HL-60/S4 treated with retinoic acid at 250 ng/mL for 4 days and 3 days (cell line): Measurements from ENCODE around the gene RPL6.

Experiments used
- in situ Hi-C: fragments of 300-500 bp; cut with MboI; formaldehyde crosslinking; loops from 2 replicates; pipeline ENCODE4 v1.7.0; 2022; ENCODE audit warnings: low sequenced_read_pairs

RPL6 gene

GRCh38 chr12:112381406-112381882 lies 28.0 kb downstream of the RPL6 start:
- in situ Hi-C loops: loop anchor here (10.0 kb wide), 2 partner anchors 427 to 557 kb away; no protein-coding TSS in a partner anchor

GRCh38 chr12:112380663-112381405 lies 28.6 kb downstream of the RPL6 start:
- in situ Hi-C loops: loop anchor here (10.0 kb wide), 2 partner anchors 426 to 556 kb away; no protein-coding TSS in a partner anchor

GRCh38 chr12:112375105-112375504 lies 34.3 kb downstream of the RPL6 start:
- in situ Hi-C loops: no loop called here

DNA sequence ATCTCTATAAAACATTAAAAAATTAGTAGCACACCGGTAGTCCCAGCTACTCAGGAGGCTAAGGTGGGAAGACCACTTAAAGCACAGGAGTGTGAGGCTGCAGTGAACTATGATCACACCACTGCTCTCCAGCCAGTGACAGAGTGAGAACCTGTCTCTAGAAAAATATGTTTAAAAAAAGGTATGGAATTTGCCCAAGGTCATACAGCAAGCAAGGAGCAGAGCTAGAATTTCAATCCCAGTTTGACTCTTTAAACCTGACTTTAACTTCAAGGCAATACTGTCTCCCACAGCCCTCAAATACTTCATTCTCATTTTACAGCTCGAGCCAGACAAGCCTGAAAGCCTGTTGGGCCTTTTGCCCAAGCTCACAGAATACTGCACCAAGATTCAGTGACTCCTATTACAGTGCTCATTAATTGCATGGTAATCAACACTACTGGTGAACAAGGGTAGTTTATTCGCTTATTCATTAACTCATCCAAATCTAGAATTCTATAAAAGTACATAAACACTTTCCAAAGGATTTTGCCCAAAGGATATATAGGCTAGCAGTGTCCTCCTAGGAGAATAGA lies 35.2 kb downstream of the RPL6 start:
- in situ Hi-C loops: no loop called here

- in situ Hi-C loops: no loop called here
Measured at GRCh38 chr12:112370868-112371510, 38.4 kb downstream of the RPL6 start.

DNA sequence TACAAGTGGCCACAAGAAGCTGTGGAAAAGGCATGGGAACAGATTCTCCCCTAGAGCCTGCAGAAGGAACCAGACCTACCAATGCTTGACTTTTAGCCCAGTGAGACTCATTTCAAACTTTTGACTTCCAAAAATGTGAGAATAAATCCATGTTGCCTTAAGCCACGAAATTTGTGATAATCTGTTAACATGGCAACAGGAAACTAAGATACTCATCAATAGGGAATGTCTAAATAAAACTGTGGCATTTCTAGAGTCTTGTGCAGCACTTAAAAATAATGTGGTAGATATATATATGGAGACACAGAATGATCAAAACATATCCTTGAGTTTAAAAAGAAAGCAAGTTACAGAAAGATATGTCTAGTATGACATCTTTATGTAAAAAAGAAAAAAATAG lies 39.2 kb downstream of the RPL6 start:
- in situ Hi-C loops: no loop called here

DNA sequence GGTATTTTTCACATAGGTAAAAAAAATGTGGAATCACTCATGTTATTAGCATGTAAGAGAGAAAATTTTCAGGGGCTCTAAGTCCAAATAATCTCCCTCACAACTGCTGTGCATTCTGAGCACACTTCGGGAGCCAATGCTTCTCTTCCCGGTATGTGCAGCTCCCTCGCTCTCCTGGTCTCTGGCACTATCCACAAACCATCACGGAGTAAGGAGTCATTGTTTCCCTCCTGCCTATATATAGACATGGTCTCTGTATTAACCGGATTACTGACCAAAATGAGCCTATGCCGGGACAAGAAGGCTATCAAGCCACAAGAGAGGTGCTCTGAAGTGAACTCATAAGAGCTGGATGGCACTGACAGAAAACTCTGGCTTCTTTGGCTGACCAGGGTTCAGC lies 40.5 kb downstream of the RPL6 start:
- in situ Hi-C loops: no loop called here

DNA sequence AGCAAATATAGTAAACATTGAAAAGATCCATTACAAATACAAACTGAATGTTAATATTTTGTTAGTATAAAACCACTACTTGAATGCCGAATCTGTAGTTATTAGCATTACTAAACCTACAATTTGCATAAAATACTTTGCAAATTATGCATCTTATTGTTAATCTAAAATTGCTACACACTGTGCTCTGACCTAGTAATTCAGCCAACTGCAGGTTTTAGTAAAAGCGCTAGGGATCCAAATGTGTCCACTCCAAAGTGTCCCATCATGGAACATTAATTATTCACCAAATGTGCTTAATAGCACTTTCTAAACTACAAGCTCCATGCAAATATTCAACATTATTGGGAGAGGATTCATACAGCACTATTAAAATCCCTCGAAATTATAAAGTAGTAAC lies 41.4 kb downstream of the RPL6 start:
- in situ Hi-C loops: no loop called here

DNA sequence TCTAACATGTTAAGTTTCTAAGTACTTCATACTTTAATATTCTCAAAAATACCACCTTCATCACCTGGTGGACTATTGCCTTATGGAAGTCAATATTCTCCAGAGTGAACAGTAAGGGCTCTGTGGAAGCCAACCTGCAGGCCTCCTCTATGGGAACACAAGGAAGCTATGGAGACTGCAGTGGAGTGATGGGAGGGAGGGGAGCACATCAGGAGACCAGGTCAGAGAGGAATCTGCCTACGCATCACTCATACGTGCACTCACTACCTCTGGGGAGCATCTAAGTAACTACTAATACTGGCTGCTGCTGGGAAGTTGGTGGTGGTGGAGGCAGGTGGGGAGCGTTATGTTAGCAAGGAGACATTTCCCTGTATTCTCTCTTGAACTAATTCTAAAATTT lies 47.1 kb downstream of the RPL6 start:
- in situ Hi-C loops: no loop called here

GRCh38 chr12:112361271-112361670 lies 48.1 kb downstream of the RPL6 start:
- in situ Hi-C loops: no loop called here

GRCh38 chr12:112359290-112359689 lies 50.1 kb downstream of the RPL6 start:
- in situ Hi-C loops: no loop called here

DNA sequence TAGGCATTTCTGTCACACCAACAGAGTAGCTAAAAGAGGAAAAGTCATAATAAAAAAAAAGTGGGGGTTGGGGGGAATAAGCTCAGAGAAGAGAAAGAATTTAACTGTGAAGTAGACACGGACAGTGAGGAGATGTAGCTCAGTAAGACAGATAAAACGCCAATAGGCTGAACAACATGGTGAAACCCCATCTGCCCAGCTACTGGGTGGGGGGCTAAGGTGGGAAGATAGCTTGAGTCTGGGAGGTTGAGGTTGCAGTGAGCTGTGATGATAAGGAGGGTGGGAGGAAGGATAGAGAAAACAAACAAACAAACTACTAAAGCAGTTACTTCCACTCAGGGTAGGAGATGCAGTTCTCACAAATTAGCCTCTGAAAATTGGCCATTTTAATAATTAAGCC lies 52.2 kb downstream of the RPL6 start:
- in situ Hi-C loops: no loop called here
